A673 (cell line): ENCODE data around the gene CRTAP. TPM values are rescaled to one million over a fixed set of nuclear protein-coding genes. Genes with fewer than 3 reads are reported as not detected.

ENCODE experiments used
- BruUV-seq: library from RNA; stranded (reverse); fragments of 400-500 nt; replicated peaks from 2 replicates; lab custom pipeline; 2021; lab: Mats Ljungman, UMichigan
- CTCF ChIA-PET: fragments of 300-600 bp; sonication (Branson Sonifier 250); formaldehyde crosslinking; loops from one replicate; lab custom pipeline; 2022; ENCODE audit warnings: antibody characterized with exemption; lab: Charles Lee
- POLR2A ChIA-PET: fragments of 300-600 bp; sonication (Branson Sonifier 250); formaldehyde crosslinking; loops from one replicate; lab custom pipeline; 2022; ENCODE audit warnings: antibody characterized with exemption; ENCODE audit not compliant: low non-redundant PET; lab: Charles Lee
- DNase-seq: peaks from one replicate; pipeline ENCODE4 v3.0.0-alpha.2; 2015; ENCODE audit warnings: low spot score
- H3K27ac ChIP-seq: fragments of 200-600 bp; sonication (generic); 2 replicates; pipeline ENCODE4 v1.5.1; 2016; ENCODE audit warnings: mixed run types, low read depth, mild to moderate bottlenecking, mixed read lengths, antibody characterized with exemption, low read length; ENCODE audit not compliant: poor library complexity, severe bottlenecking
- H3K27me3 ChIP-seq: fragments of 200-600 bp; sonication (generic); replicated peaks from 2 replicates; pipeline ENCODE4 v1.6.1; 2017; ENCODE audit warnings: mixed run types, low read depth, mild to moderate bottlenecking, mixed read lengths, antibody characterized with exemption, low read length; ENCODE audit not compliant: insufficient read depth, poor library complexity
- H3K36me3 ChIP-seq: fragments of 200-600 bp; sonication (generic); 2 replicates; pipeline ENCODE4 v1.6.1; 2016; ENCODE audit warnings: mixed run types, mild to moderate bottlenecking, mixed read lengths, antibody characterized with exemption, low read length; ENCODE audit not compliant: insufficient read depth, poor library complexity, severe bottlenecking
- H3K4me1 ChIP-seq: fragments of 200-600 bp; sonication (generic); 2 replicates; pipeline ENCODE4 v1.6.1; 2017; ENCODE audit warnings: mixed run types, mild to moderate bottlenecking, mixed read lengths, antibody characterized with exemption, low read length; ENCODE audit not compliant: insufficient read depth, poor library complexity, severe bottlenecking
- H3K4me3 ChIP-seq: fragments of 200-600 bp; sonication (generic); 2 replicates; pipeline ENCODE4 v1.5.1; 2016; ENCODE audit warnings: low read depth, mixed run types, mild to moderate bottlenecking, mixed read lengths, low read length; ENCODE audit not compliant: poor library complexity, severe bottlenecking
- H3K9me3 ChIP-seq: fragments of 200-600 bp; sonication (generic); 2 replicates; pipeline ENCODE4 v1.6.1; 2016; ENCODE audit warnings: mixed run types, low read depth, mild to moderate bottlenecking, mixed read lengths, antibody characterized with exemption, low read length; ENCODE audit not compliant: poor library complexity, severe bottlenecking
- EZH2 ChIP-seq: fragments of 200-600 bp; sonication (generic); IDR thresholded peaks from 2 replicates; pipeline ENCODE4 v1.6.1; 2017; ENCODE audit warnings: borderline replicate concordance, low read depth, mild to moderate bottlenecking, mixed read lengths, antibody characterized with exemption, low read length; ENCODE audit not compliant: poor library complexity, severe bottlenecking
- intact Hi-C: fragments of 100-400 bp; cut with micrococcal nuclease; formaldehyde crosslinking; loops from one replicate; pipeline ENCODE4 v1.10.0; 2022; ENCODE audit not compliant: unreplicated experiment
- total RNA-seq: library from RNA; stranded (reverse); gene quantifications from 2 replicates; pipeline ENCODE4 v1.2.3, GENCODE V29; 2021
- TF ChIP-seq, protein P1 (sequence below): fragments of 300-800, 200-600 bp; sonication (generic); conservative IDR thresholded peaks from 2 replicates; pipeline ENCODE4 v1.5.1; 2017; ENCODE audit warnings: low read depth, mild to moderate bottlenecking, antibody characterized with exemption, low read length, moderate library complexity, mixed read lengths

CRTAP gene
- total RNA-seq, 1 experiment from 2014 or later: 114 TPM

- no peaks in the 10 kb centered on the region for H3K4me1 ChIP-seq
- TF ChIP-seq, protein P1, sequence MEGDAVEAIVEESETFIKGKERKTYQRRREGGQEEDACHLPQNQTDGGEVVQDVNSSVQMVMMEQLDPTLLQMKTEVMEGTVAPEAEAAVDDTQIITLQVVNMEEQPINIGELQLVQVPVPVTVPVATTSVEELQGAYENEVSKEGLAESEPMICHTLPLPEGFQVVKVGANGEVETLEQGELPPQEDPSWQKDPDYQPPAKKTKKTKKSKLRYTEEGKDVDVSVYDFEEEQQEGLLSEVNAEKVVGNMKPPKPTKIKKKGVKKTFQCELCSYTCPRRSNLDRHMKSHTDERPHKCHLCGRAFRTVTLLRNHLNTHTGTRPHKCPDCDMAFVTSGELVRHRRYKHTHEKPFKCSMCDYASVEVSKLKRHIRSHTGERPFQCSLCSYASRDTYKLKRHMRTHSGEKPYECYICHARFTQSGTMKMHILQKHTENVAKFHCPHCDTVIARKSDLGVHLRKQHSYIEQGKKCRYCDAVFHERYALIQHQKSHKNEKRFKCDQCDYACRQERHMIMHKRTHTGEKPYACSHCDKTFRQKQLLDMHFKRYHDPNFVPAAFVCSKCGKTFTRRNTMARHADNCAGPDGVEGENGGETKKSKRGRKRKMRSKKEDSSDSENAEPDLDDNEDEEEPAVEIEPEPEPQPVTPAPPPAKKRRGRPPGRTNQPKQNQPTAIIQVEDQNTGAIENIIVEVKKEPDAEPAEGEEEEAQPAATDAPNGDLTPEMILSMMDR: no peak
- no peak for TF ChIP-seq EZH2
- intact Hi-C loops: no loop called here
- no peaks in the 10 kb centered on the region for H3K27me3 ChIP-seq
- no peaks in the 10 kb centered on the region for H3K9me3 ChIP-seq
- ChIA-PET CTCF (no interaction called here), POLR2A (no interaction called here)
- no peak for DNase-seq
- H3K36me3 ChIP-seq: no peaks in the 10 kb centered on the region
- BruUV-seq: no TSS peak
- H3K27ac ChIP-seq: no peak overlapping the region
- H3K4me3 ChIP-seq: no peak overlapping the region
Observed at GRCh38 chr3:33165372-33165771, 51.6 kb downstream of the CRTAP start.

- Histone ChIP-seq H3K27me3 (no peaks in the 10 kb centered on the region), H3K36me3 (no peaks in the 10 kb centered on the region), H3K9me3 (no peaks in the 10 kb centered on the region), H3K4me1 (no peaks in the 10 kb centered on the region), H3K4me3 (no peak overlapping the region), H3K27ac (no peak overlapping the region)
- DNase-seq: no peak
- BruUV-seq: no TSS peak
- CTCF ChIA-PET: no interaction called here
- POLR2A ChIA-PET: no interaction called here
- intact Hi-C loops: no loop called here
- TF ChIP-seq EZH2: no peak
- TF ChIP-seq, protein P1: no peak
Observed at GRCh38 chr3:33166095-33166494, 52.3 kb downstream of the CRTAP start.

DNA sequence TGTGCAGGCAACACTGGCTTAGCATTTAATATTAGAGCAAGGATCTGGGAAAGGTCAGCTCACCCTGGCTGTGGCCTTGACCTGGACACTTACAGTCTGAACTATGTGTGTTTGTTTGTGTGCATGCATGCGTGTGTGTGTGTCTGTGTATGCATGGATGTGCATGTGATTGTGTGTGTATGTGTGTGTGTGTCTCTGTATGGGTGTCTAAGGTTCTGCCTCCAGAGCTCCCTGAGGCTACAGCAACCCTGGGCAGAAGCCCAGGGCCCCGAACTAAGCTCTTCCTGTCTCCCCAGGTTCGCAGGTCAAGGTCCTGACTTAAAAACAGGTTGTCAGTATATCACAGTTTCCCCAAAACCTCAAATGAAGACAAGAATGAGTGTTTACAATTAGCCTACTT is 53.5 kb downstream of the CRTAP start:
- no peak for DNase-seq
- H3K4me3 ChIP-seq: no peak overlapping the region
- no peaks in the 10 kb centered on the region for H3K27me3 ChIP-seq
- BruUV-seq: no TSS peak
- CTCF ChIA-PET: no interaction called here
- no peaks in the 10 kb centered on the region for H3K4me1 ChIP-seq
- POLR2A ChIA-PET: interaction anchor here (0.6 to 0.7 kb wide), 2 partner anchors 633 to 1094 kb away, joined by 3 to 6 read pairs; no protein-coding TSS in a partner anchor
- H3K9me3 ChIP-seq: no peaks in the 10 kb centered on the region
- intact Hi-C loops: no loop called here
- TF ChIP-seq EZH2: no peak
- TF ChIP-seq, protein P1: no peak
- no peak overlapping the region for H3K27ac ChIP-seq
- no peaks in the 10 kb centered on the region for H3K36me3 ChIP-seq
